BJ (cell line): ENCODE results near the gene STON1. TPM values are rescaled to one million over a fixed set of nuclear protein-coding genes. Genes with fewer than 3 reads are reported as not detected.
A peak's percentile ranks its signal among the peaks of the same experiment; 100 is the strongest.

Experiments
- CTCF ChIA-PET: fragments of 350-600 bp; formaldehyde crosslinking; extraction: SDS; loops from one replicate; lab custom pipeline; 2021; ENCODE audit warnings: antibody characterized with exemption, inconsistent platforms; lab: Yijun Ruan, JAX
- POLR2A ChIA-PET: fragments of 300-600 bp; sonication (Branson Sonifier 250); formaldehyde crosslinking; extraction: SDS; loops from one replicate; lab custom pipeline; 2021; ENCODE audit warnings: antibody characterized with exemption; lab: Charles Lee
- DNase-seq: peaks from one replicate; pipeline ENCODE4 v3.0.0-alpha.2; 2011; ENCODE audit warnings: low read depth
- H3K27me3 ChIP-seq: 2 replicates; pipeline ENCODE4 v1.6.0; 2011; ENCODE audit warnings: low read length; ENCODE audit not compliant: control insufficient read depth, insufficient read depth
- H3K36me3 ChIP-seq: 2 replicates; pipeline ENCODE4 v1.5.1; 2011; ENCODE audit warnings: low read length; ENCODE audit not compliant: control insufficient read depth, insufficient read depth
- H3K4me3 ChIP-seq: 2 replicates; pipeline ENCODE4 v1.5.1; 2011; ENCODE audit warnings: low read depth, mild to moderate bottlenecking, control low read depth, low read length
- CTCF ChIP-seq: IDR thresholded peaks from 2 replicates; pipeline ENCODE4 v1.5.1; 2011; ENCODE audit warnings: low read depth, mild to moderate bottlenecking, control low read depth, inconsistent platforms, low read length, moderate library complexity; ENCODE audit not compliant: insufficient read depth
- polyA plus RNA-seq: library from polyadenylated mRNA; depleted of rRNA; stranded (reverse); fragments of >200 nt; gene quantifications from 2 replicates; pipeline ENCODE4 v1.2.3, GENCODE V29; 2011

Gene STON1
- polyA plus RNA-seq, 1 experiment = 4.0 TPM

- no peaks in the 10 kb centered on the region for H3K36me3 ChIP-seq
- no peak overlapping the region for H3K4me3 ChIP-seq
- no peak for DNase-seq
- ChIA-PET CTCF (no interaction called here), POLR2A (no interaction called here)
- no peaks in the 10 kb centered on the region for H3K27me3 ChIP-seq
- no peak for TF ChIP-seq CTCF
Measured at GRCh38 chr2:48560546-48561209, 30.7 kb downstream of the STON1 start.

- POLR2A ChIA-PET = no interaction called here
- H3K4me3 ChIP-seq = no peak overlapping the region
- no peaks in the 10 kb centered on the region for H3K27me3 ChIP-seq
- DNase-seq = no peak
- CTCF ChIA-PET = no interaction called here
- no peak for TF ChIP-seq CTCF
- no peaks in the 10 kb centered on the region for H3K36me3 ChIP-seq
Measured at GRCh38 chr2:48562281-48562680, 32.3 kb downstream of the STON1 start.

GRCh38 chr2:48566592-48567310 is 36.8 kb downstream of the STON1 start:
- Histone ChIP-seq H3K4me3 (no peak overlapping the region), H3K36me3 (no peaks in the 10 kb centered on the region), H3K27me3 (no peaks in the 10 kb centered on the region)
- TF ChIP-seq CTCF = peak; percentile 56
- POLR2A ChIA-PET = no interaction called here
- CTCF ChIA-PET = interaction anchor here (0.6 to 1.2 kb wide), 8 partner anchors 17 to 1123 kb away, joined by 3 to 7 read pairs (median 4); no protein-coding TSS in a partner anchor
- DNase-seq = no peak

- H3K27me3 ChIP-seq = no peaks in the 10 kb centered on the region
- DNase-seq = no peak
- no peak overlapping the region for H3K4me3 ChIP-seq
- CTCF ChIA-PET = interaction anchor here (1.1 kb wide), 1 partner anchor 18 kb away, joined by 3 read pairs; no protein-coding TSS in a partner anchor
- POLR2A ChIA-PET = no interaction called here
- no peak for TF ChIP-seq CTCF
- no peaks in the 10 kb centered on the region for H3K36me3 ChIP-seq
Measured at GRCh38 chr2:48567671-48568070, 37.7 kb downstream of the STON1 start.

- no peak for DNase-seq
- Histone ChIP-seq H3K27me3 (no peaks in the 10 kb centered on the region), H3K36me3 (no peaks in the 10 kb centered on the region), H3K4me3 (no peak overlapping the region)
- ChIA-PET POLR2A (no interaction called here), CTCF (interaction anchor here (1.3 kb wide), 1 partner anchor 19 kb away, joined by 4 read pairs; no protein-coding TSS in a partner anchor)
- no peak for TF ChIP-seq CTCF
Measured at GRCh38 chr2:48568547-48568946, 38.6 kb downstream of the STON1 start.
